ENCODE results near the gene RPL31.

DNA sequence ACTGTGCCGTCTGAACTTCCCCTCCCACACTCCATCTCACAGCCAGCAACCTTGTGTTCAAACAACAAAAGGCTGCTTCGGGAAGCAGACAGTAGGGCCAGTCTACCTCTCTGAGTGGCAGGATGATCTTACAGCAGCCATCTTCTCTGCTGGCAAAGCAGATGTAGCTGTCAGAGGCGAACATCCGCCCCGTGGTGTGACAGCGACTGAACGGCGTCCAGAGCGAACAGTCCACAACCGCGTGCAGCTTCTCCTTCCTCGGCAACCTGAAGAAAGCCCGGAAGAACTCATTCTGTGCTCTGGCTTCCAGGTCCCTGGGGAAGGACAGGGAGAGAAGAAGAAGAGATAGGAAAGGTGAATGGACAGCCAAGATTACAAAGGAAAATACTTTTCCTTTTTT is 38.0 kb downstream of the RPL31 start:
- TF ChIP-seq ZFP3 (CRISPR knock-in tag; IDR thresholded peaks at IDR 0.05) (no peak), GLIS3 (CRISPR knock-in tag; IDR thresholded peaks at IDR 0.05) (no peak), ARNTL (CRISPR knock-in tag; IDR thresholded peaks at IDR 0.05; ENCODE audit: borderline replicate concordance, low read depth) (no peak), RARB (CRISPR knock-in tag; IDR thresholded peaks at IDR 0.05) (no peak)

Measured in SK-N-SH treated with all-trans-retinoic acid at 6 μM for 48 hours (cell line).